Mesendoderm (in vitro differentiated cells): ENCODE measurements around the gene ARFGEF3.
"Not testable (repeated sequence)": the region's sequence is repeated elsewhere in the genome, so short reads cannot be mapped to it uniquely, and the experiment has no call there.

ENCODE experiments used
- DNase-seq: peaks from one replicate; pipeline ENCODE4 v3.0.0; 2013
- H2AK5ac ChIP-seq: 2 replicates; pipeline ENCODE4 v1.6.1; 2013; ENCODE audit warnings: low read length, inconsistent platforms
- H2BK120ac ChIP-seq: 2 replicates; pipeline ENCODE4 v1.6.1; 2013; ENCODE audit warnings: low read depth, mild to moderate bottlenecking, low read length, moderate library complexity, mixed read lengths
- H2BK15ac ChIP-seq: replicated peaks from 2 replicates; pipeline ENCODE4 v1.6.1; 2013; ENCODE audit warnings: low read depth, mild to moderate bottlenecking, moderate library complexity
- H2BK5ac ChIP-seq: 2 replicates; pipeline ENCODE4 v1.6.1; 2013; ENCODE audit warnings: low read length, inconsistent platforms
- H3K18ac ChIP-seq: 2 replicates; pipeline ENCODE4 v1.6.1; 2013; ENCODE audit warnings: mild to moderate bottlenecking, low read length, mixed read lengths
- H3K23ac ChIP-seq: one replicate; pipeline ENCODE4 v1.6.1; 2013; ENCODE audit warnings: low read length
- H3K27ac ChIP-seq: 2 replicates; pipeline ENCODE4 v1.5.1; 2013; ENCODE audit warnings: low read depth, mild to moderate bottlenecking, inconsistent platforms, low read length, moderate library complexity
- H3K27me3 ChIP-seq: 2 replicates; pipeline ENCODE4 v1.6.1; 2013; ENCODE audit warnings: low read length, control low read depth, mild to moderate bottlenecking, inconsistent platforms; ENCODE audit not compliant: insufficient read depth, poor library complexity
- H3K36me3 ChIP-seq: 2 replicates; pipeline ENCODE4 v1.6.1; 2013; ENCODE audit warnings: low read length, inconsistent platforms; ENCODE audit not compliant: control insufficient read depth, insufficient read depth
- H3K4ac ChIP-seq: one replicate; pipeline ENCODE4 v1.6.1; 2013; ENCODE audit warnings: low read depth, mild to moderate bottlenecking, low read length, moderate library complexity
- H3K4me1 ChIP-seq: 2 replicates; pipeline ENCODE4 v1.6.1; 2013; ENCODE audit warnings: low read depth, low read length, inconsistent platforms; ENCODE audit not compliant: control insufficient read depth
- H3K4me2 ChIP-seq: 2 replicates; pipeline ENCODE4 v1.6.1; 2013; ENCODE audit warnings: low read length
- H3K4me3 ChIP-seq: 2 replicates; pipeline ENCODE4 v1.5.1; 2013; ENCODE audit warnings: mild to moderate bottlenecking, low read length
- H3K56ac ChIP-seq: one replicate; pipeline ENCODE4 v1.6.1; 2013; ENCODE audit warnings: low read length
- H3K79me1 ChIP-seq: 2 replicates; pipeline ENCODE4 v1.6.1; 2013; ENCODE audit warnings: low read length, inconsistent platforms
- H3K79me2 ChIP-seq: 2 replicates; pipeline ENCODE4 v1.6.1; 2013; ENCODE audit warnings: mild to moderate bottlenecking, low read length; ENCODE audit not compliant: control insufficient read depth, insufficient read depth
- H3K9ac ChIP-seq: 2 replicates; pipeline ENCODE4 v1.6.1; 2013; ENCODE audit warnings: low read length, inconsistent platforms
- H4K5ac ChIP-seq: one replicate; pipeline ENCODE4 v1.6.1; 2013; ENCODE audit warnings: low read length
- H4K8ac ChIP-seq: one replicate; pipeline ENCODE4 v1.6.1; 2013; ENCODE audit warnings: low read depth, mild to moderate bottlenecking, control low read depth, low read length, moderate library complexity
- WGBS: extraction: QIAGEN DNeasy Blood & Tissue Kit; methylation state at CpG from one replicate; pipeline ENCODE4 v1.1.7; 2013; ENCODE audit warnings: low lambda C conversion rate, missing lambda C conversion rate; ENCODE audit not compliant: insufficient coverage; ENCODE audit errors: extremely low coverage; 5-methylcytosine and 5-hydroxymethylcytosine counted together

The ARFGEF3 gene

DNA sequence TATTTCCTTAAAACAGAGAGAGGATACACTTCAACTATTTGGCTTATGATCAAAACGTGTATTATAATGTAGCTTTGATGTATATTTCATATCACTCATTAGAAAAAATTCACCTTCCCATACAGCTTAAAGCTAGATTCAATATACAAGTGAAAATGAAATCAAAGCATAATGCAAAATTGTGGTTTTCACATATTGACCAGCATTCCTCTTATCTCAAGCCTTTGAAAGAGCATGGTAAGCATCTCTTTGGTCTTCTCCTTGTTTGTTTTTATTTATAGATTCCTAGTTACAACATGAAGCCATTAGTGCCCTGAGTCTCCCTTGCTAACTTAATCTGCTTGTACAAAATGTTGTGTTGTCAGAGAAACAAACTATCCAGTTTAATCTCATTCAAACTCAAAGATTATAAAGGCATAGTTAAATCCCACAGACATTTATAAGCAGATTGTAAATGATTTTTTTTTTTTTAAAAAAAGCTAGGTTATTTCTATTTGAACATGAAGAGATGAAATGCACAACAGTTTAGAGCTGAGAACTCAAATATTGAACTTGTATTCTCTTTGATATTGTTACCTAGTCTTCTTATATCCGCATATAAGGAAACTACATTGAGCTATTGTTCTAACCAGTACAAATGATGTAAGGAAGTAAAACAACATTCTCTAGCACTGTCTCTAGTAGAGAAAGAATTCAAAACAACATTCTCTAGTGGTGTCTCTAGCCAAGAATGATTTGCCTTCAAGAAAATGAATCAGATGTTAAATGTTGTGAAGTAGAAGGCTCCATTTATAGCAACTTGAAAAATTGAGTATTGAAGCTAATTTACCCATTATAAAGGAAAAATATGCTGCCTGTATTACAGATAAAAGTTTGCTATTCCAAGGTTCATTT is 184.8 kb downstream of the ARFGEF3 start:
- Histone ChIP-seq H2BK15ac (no peak overlapping the region), H3K27me3 (no peaks in the 10 kb centered on the region), H4K5ac (no peak overlapping the region), H3K23ac (no peak overlapping the region), H2BK5ac (no peak overlapping the region), H3K79me2 (no peaks in the 10 kb centered on the region), H3K4me1 (no peaks in the 10 kb centered on the region), H2BK120ac (no peak overlapping the region), H3K4me3 (no peak overlapping the region), H3K79me1 (no peaks in the 10 kb centered on the region), H3K4me2 (no peak overlapping the region), H4K8ac (no peak overlapping the region), H3K56ac (no peak overlapping the region), H3K4ac (no peak overlapping the region), H3K36me3 (no peaks in the 10 kb centered on the region), H3K27ac (no peak overlapping the region), H3K9ac (no peak overlapping the region), H2AK5ac (no peak overlapping the region), H3K18ac (no peak overlapping the region)
- no CpG with 5 or more reads among the region's 2 CpGs for WGBS
- DNase-seq: peak; percentile 37

- no peaks in the 10 kb centered on the region for H3K79me1 ChIP-seq
- H3K79me2 ChIP-seq: no peaks in the 10 kb centered on the region
- no peak overlapping the region for H3K4ac ChIP-seq
- no peaks in the 10 kb centered on the region for H3K4me1 ChIP-seq
- H2BK5ac ChIP-seq: no peak overlapping the region
- no peak overlapping the region for H2BK15ac ChIP-seq
- no peak overlapping the region for H2BK120ac ChIP-seq
- H4K8ac ChIP-seq: no peak overlapping the region
- no peaks in the 10 kb centered on the region for H3K36me3 ChIP-seq
- peak overlapping the region; percentile 37 for H3K56ac ChIP-seq
- DNase-seq: no peak
- H2AK5ac ChIP-seq: no peak overlapping the region
- H3K4me2 ChIP-seq: no peak overlapping the region
- WGBS: no CpG with 5 or more reads among the region's 2 CpGs
- peak overlapping the region; percentile 14 for H3K18ac ChIP-seq
- no peak overlapping the region for H4K5ac ChIP-seq
- H3K9ac ChIP-seq: no peak overlapping the region
- no peak overlapping the region for H3K23ac ChIP-seq
- no peak overlapping the region for H3K4me3 ChIP-seq
- no peaks in the 10 kb centered on the region for H3K27me3 ChIP-seq
- no peak overlapping the region for H3K27ac ChIP-seq
Measured at GRCh38 chr6:138347864-138348263, 186.1 kb downstream of the ARFGEF3 start.

DNA sequence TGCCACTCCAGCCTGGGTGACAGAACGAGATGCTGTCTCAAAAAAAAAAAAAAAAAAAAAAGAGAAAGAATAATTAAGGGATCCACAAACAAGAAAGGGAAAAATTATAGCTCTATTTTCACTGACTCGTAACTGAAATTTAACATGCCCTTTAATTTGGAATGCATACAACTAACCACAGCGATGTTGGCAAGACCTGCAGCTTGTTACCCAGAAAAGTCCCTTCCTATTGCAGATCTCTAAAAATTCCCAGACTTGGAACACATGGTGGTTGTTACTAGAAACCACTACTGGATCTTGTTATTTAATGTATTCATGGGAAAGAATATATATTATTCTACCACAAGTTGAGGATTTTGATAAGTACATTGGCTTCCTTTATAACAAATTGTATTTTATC is 188.2 kb downstream of the ARFGEF3 start:
- H3K79me1 ChIP-seq: no peaks in the 10 kb centered on the region
- H3K23ac ChIP-seq: no peak overlapping the region
- H3K4me1 ChIP-seq: no peaks in the 10 kb centered on the region
- no peak overlapping the region for H3K56ac ChIP-seq
- no peak overlapping the region for H2BK120ac ChIP-seq
- no peak overlapping the region for H3K4ac ChIP-seq
- H2BK5ac ChIP-seq: no peak overlapping the region
- H3K27me3 ChIP-seq: no peaks in the 10 kb centered on the region
- H2AK5ac ChIP-seq: no peak overlapping the region
- H3K4me2 ChIP-seq: no peak overlapping the region
- no peaks in the 10 kb centered on the region for H3K36me3 ChIP-seq
- no peak overlapping the region for H3K9ac ChIP-seq
- DNase-seq: no peak
- H3K4me3 ChIP-seq: no peak overlapping the region
- H3K27ac ChIP-seq: no peak overlapping the region
- H3K18ac ChIP-seq: no peak overlapping the region
- no peak overlapping the region for H4K8ac ChIP-seq
- H2BK15ac ChIP-seq: no peak overlapping the region
- no CpG with 5 or more reads among the region's 3 CpGs for WGBS
- no peak overlapping the region for H4K5ac ChIP-seq
- H3K79me2 ChIP-seq: no peaks in the 10 kb centered on the region

GRCh38 chr6:138357928-138358327 is 196.2 kb downstream of the ARFGEF3 start:
- Histone ChIP-seq H4K5ac (no peak overlapping the region), H3K27ac (no peak overlapping the region), H2BK120ac (no peak overlapping the region), H3K4ac (no peak overlapping the region), H3K9ac (no peak overlapping the region), H3K4me1 (no peaks in the 10 kb centered on the region), H3K23ac (no peak overlapping the region), H3K36me3 (no peaks in the 10 kb centered on the region), H3K79me2 (no peaks in the 10 kb centered on the region), H2AK5ac (no peak overlapping the region), H4K8ac (no peak overlapping the region), H3K56ac (no peak overlapping the region), H3K79me1 (no peaks in the 10 kb centered on the region), H3K4me3 (no peak overlapping the region), H3K4me2 (no peak overlapping the region), H2BK5ac (no peak overlapping the region), H2BK15ac (no peak overlapping the region), H3K18ac (no peak overlapping the region), H3K27me3 (no peaks in the 10 kb centered on the region)
- no CpG with 5 or more reads among the region's 1 CpG for WGBS
- DNase-seq: no peak

GRCh38 chr6:138368684-138369083 is 206.9 kb downstream of the ARFGEF3 start:
- not testable (repeated sequence) for H3K4me1 ChIP-seq, H2BK120ac ChIP-seq, H2BK5ac ChIP-seq, H3K79me1 ChIP-seq, H3K56ac ChIP-seq, H2BK15ac ChIP-seq, H3K4me2 ChIP-seq, H4K8ac ChIP-seq, H3K18ac ChIP-seq, DNase-seq, H2AK5ac ChIP-seq, H3K27me3 ChIP-seq, H3K9ac ChIP-seq, H3K23ac ChIP-seq, H3K79me2 ChIP-seq, H3K4ac ChIP-seq, H4K5ac ChIP-seq, H3K36me3 ChIP-seq, H3K4me3 ChIP-seq, H3K27ac ChIP-seq
- WGBS: no CpG with 5 or more reads among the region's 8 CpGs
